Esophagus (tissue), 2 donors: Measurements from ENCODE around the gene CCDC74B. TPM values are rescaled to one million over a fixed set of nuclear protein-coding genes. Genes with fewer than 3 reads are reported as not detected.
"Not testable (repeated sequence)": the region's sequence is repeated elsewhere in the genome, so short reads cannot be mapped to it uniquely, and the experiment has no call there.

Experiments
- H3K27ac ChIP-seq, 2 donors: one replicate each; pipeline ENCODE4 v1.5.1; 2013; ENCODE audit warnings: low read depth in 2 of 2, mild to moderate bottlenecking in 2 of 2, inconsistent platforms in 1 of 2, low read length in 1 of 2, moderate library complexity in 1 of 2
- H3K27me3 ChIP-seq, 2 donors: one replicate each; pipeline ENCODE4 v1.6.1; 2013; ENCODE audit warnings: low read length in 2 of 2, control low read depth in 1 of 2, mild to moderate bottlenecking in 1 of 2; ENCODE audit not compliant: insufficient read depth in 2 of 2, control insufficient read depth in 1 of 2
- H3K36me3 ChIP-seq, 2 donors: one replicate each; pipeline ENCODE4 v1.6.1; 2013; ENCODE audit warnings: low read length in 1 of 2; ENCODE audit not compliant: control insufficient read depth in 2 of 2, insufficient read depth in 2 of 2
- H3K4me1 ChIP-seq, 2 donors: one replicate each; pipeline ENCODE4 v1.6.1; 2013; ENCODE audit warnings: low read length in 1 of 2; ENCODE audit not compliant: control insufficient read depth in 2 of 2, insufficient read depth in 2 of 2
- H3K4me3 ChIP-seq, 2 donors: one replicate each; pipeline ENCODE4 v1.5.1; 2013; ENCODE audit warnings: low read length in 2 of 2, mild to moderate bottlenecking in 2 of 2, low read depth in 1 of 2, moderate library complexity in 1 of 2
- H3K9me3 ChIP-seq, 2 donors: one replicate each; pipeline ENCODE4 v1.6.1; 2013; ENCODE audit warnings: mild to moderate bottlenecking in 2 of 2, low read depth in 1 of 2, low read length in 1 of 2, moderate library complexity in 1 of 2; ENCODE audit not compliant: control insufficient read depth in 2 of 2, insufficient read depth in 1 of 2
- WGBS, 2 donors: extraction: QIAGEN DNeasy Blood & Tissue Kit; methylation state at CpG; one replicate each; pipeline ENCODE4 v1.1.7; 2013; 5-methylcytosine and 5-hydroxymethylcytosine counted together
- polyA plus RNA-seq, 2 donors: library from polyadenylated mRNA; stranded (reverse); fragments of 200-250 nt; gene quantifications; one replicate each; pipeline ENCODE4 v1.2.3, GENCODE V29; 2013
- donor health status: healthy with polysubstance abuse.
- donor health status: Bipolar disorder and iron deficiency.

CCDC74B gene
- polyA plus RNA-seq, result 1 to 10 TPM; 1.0 to 1.1 TPM

DNA sequence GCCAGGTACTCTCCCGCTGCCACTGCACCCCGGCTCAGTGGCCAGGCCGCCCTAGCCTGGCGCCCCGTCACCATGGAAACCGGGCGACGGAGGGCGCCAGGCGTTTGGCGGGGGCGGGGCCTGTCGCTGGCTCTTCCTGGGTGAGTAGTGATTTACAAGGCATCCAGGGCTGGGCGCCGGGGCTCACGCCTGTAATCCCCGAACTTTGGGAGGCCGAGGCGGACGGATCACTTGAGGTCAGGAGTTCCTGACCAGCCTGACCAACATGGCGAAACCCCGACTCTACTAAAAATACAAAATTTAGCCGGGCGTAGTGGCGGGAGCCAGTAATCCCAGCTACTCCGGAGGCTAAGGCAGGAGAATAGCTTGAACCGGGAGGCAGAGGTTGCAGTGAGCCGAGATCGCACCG lies at the start of gene CCDC74B:
Gene CCDC74B (minus strand): TSS at position 107 of the 409 bp plus-strand sequence. CDS start 116 bp downstream, outside the sequence.
- H3K9me3 ChIP-seq, H3K4me1 ChIP-seq, H3K27ac ChIP-seq, H3K36me3 ChIP-seq, H3K27me3 ChIP-seq: not testable (repeated sequence)
- WGBS, 2 donors, result 5 to 7% methylated on average over 27 to 30 of the region's 30 CpGs
- H3K4me3 ChIP-seq, result peak within 1 kb of the TSS in 1 of 2 donors; percentile 21

DNA sequence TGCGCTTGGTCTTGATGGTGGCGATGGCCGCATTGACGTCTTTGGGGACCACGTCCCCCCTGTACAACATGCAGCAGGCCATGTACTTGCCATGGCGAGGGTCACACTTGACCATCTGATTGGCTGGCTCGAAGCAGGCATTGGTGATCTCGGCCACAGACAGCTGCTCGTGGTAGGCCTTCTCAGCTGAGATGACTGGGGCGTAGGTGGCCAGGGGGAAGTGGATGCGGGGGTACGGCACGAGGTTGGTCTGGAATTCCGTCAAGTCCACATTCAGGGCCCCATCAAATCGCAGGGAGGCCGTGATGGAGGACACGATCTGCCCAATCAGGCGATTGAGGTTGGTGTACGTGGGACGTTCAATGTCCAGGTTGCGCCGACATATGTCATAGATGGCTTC lies 48.9 kb upstream of the CCDC74B start:
- H3K9me3 ChIP-seq, result not testable (repeated sequence)
- WGBS, 2 donors, result 88 to 89% methylated on average over 17 to 22 of the region's 22 CpGs

DNA sequence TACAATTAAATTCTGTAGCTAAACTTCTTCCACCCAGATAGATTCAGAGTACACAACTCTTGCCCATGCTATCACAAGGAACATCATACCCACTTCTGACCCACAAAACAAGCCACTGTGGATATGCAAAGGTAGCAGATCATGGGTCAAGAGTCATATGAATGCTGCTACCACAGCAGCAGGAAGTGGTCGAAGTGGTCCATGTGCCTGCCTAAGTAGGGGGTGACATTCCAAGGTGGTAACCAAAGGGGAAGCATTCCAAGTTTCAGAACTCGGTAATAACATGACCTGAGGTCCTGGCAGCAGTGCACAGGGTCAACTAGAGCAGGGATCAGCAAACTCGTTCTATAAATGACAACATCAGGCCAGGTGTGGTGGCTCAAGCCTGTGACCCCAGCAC lies 47.5 kb upstream of the CCDC74B start:
- 77 to 82% methylated on average over 3 of the region's 3 CpGs for WGBS, 2 donors
- H3K27ac ChIP-seq, H3K27me3 ChIP-seq, H3K4me3 ChIP-seq, H3K4me1 ChIP-seq, H3K9me3 ChIP-seq: not testable (repeated sequence)
- peaks cover 0 to 10% of the 10 kb centered on the region in 2 donors for H3K36me3 ChIP-seq

More for the DNA sequence above, 48.9 kb upstream of the CCDC74B start:
- peaks cover 0 to 10% of the 10 kb centered on the region in 2 donors for H3K36me3 ChIP-seq
- H3K4me3 ChIP-seq, H3K27me3 ChIP-seq, H3K4me1 ChIP-seq, H3K27ac ChIP-seq: not testable (repeated sequence)

DNA sequence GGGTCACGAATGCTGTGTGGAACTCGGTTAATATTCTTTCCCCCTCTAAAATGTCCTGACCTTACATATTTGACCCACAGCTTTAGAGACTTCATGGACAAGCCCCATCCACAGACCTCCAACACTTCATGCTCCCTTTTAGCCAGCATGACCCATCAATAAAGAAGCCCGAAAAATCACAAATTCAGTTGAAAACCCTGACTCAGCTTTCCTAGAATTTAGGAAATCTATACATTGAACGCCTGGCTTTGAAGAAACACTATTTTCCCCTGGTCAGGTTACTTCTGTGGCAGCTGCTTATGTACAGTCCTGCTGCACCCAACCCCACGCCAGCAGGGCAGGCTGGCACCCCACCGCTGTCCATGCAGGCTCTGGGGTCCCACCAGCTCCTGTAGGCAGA lies 46.4 kb upstream of the CCDC74B start:
- WGBS, 2 donors, result 89 to 90% methylated on average over 6 of the region's 6 CpGs
- not testable (repeated sequence) for H3K27me3 ChIP-seq, H3K9me3 ChIP-seq, H3K4me3 ChIP-seq, H3K4me1 ChIP-seq, H3K27ac ChIP-seq
- peaks cover 0 to 10% of the 10 kb centered on the region in 2 donors for H3K36me3 ChIP-seq

DNA sequence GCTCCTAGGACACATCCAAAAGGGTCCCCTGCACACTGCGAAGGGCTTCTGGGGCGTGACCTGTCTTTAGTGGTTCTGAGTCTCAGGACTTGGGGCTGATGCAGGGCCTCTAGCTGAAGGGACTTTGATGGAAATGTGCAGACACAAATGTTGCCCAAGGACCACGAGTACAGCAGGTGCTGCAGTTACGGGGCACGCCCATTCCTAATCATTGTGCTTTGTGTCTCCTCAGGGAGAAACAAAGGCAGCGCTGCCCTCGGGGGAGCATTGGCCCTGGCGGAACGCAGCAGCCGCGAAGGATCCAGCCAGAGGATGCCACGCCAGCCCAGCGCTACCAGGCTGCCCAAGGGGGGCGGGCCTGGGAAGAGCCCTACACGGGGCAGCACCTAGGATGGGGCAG lies 45.3 kb upstream of the CCDC74B start:
- 87% methylated on average over 15 of the region's 15 CpGs for WGBS, 2 donors

DNA sequence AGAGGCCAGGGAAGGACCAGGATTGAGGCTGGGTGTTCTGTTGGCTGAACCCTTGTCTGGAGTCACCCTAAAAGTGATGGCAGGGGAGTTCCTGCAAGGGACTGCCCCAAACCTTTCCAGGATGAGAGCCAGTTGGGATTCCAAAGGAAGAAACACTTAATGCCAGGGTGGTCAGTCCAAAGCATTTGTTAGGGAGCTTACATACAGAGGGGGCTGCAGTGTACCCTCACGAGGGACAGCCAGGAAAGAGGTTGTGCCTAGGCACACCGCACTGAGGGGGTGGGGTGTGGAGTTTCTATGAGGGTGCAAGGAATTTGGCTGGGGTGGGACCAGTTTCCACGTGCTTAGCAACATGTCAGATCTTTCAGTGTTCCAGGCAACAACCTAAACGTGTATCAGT lies 44.0 kb upstream of the CCDC74B start:
- not testable (repeated sequence) for H3K4me1 ChIP-seq, H3K4me3 ChIP-seq, H3K27ac ChIP-seq, H3K9me3 ChIP-seq, H3K27me3 ChIP-seq
- peaks cover 0 to 10% of the 10 kb centered on the region in 2 donors for H3K36me3 ChIP-seq
- WGBS, 2 donors, result 79 to 82% methylated on average over 4 of the region's 4 CpGs

More for the DNA sequence above, 45.3 kb upstream of the CCDC74B start:
- Histone ChIP-seq H3K27me3 (no peaks in the 10 kb centered on the region), H3K4me1 (no peaks in the 10 kb centered on the region), H3K36me3 (peaks cover 0 to 10% of the 10 kb centered on the region in 2 donors), H3K27ac (no peak overlapping the region), H3K4me3 (no peak overlapping the region), H3K9me3 (no peaks in the 10 kb centered on the region)

DNA sequence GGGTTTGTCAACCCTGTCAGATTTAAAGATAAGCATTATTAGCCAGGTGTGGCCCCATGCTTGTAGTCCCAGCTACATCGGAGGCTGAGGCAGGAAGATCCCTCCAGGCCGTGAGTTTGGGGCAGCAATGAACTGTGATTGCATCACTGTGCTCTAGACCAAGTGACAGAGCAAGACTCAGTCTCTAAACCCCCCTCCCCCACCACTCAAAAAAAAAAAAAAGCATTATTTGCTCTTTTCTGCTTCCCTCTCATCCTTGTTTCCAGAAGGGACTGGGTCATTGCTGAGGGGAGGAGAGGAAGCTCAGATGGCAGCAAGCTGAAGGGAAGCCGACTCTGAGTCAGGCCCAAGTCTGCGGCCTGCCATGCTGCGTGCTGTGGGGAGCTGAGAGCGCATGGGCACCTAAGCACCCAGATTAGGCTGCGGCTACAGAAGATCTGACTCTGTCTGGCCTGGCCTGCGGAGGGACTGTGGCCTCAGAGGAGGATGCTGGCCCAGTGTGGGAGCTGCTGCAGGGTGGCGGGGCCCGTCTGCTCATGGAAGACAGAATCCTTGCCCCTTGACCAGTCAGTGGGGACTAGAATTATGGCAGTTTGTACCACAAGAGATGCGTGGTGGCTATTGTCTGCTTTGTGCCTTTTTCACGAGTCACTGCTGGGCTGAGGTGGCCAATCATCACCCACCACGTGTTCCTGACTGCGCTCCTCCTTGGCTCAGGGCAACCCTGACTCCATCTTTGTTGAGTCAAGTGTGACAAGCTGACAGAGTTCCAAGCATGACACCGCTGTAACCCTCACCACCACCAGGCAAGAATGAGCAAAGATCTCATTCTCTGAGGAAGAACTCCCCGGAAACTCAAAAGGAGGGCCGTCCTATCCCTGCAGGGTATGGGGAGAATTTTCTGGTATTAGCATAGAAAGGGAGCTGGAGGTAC lies 43.2 kb upstream of the CCDC74B start:
- H3K27ac ChIP-seq, H3K27me3 ChIP-seq, H3K9me3 ChIP-seq, H3K4me1 ChIP-seq, H3K4me3 ChIP-seq: not testable (repeated sequence)
- H3K36me3 ChIP-seq, result peaks cover 0 to 10% of the 10 kb centered on the region in 2 donors
- 90 to 91% methylated on average over 17 of the region's 17 CpGs for WGBS, 2 donors

DNA sequence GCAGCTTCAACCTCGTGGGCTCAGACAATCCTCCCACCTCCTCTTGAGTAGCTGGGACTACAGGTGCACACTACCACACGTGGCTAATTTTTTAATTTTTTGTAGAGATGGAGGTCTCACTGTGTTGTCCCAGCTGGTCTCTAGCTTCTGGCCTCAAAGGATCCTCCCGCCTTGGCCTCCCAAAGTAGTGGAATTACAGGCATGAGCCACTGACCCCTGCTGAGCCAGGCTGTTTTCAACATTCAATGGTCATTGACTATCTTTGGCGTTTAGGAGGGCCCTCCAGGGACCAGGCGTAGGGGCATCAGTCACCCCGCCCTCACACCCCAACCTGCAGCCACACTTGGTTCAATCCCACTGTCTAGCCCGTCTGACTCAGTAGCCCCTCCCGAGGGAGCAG lies 42.4 kb upstream of the CCDC74B start:
- Histone ChIP-seq H3K27ac (no peak overlapping the region), H3K36me3 (peaks cover 0 to 10% of the 10 kb centered on the region in 2 donors), H3K9me3 (no peaks in the 10 kb centered on the region), H3K27me3 (no peaks in the 10 kb centered on the region), H3K4me1 (no peaks in the 10 kb centered on the region), H3K4me3 (no peak overlapping the region)
- WGBS, 2 donors, result 74 to 89% methylated on average over 6 to 8 of the region's 8 CpGs

DNA sequence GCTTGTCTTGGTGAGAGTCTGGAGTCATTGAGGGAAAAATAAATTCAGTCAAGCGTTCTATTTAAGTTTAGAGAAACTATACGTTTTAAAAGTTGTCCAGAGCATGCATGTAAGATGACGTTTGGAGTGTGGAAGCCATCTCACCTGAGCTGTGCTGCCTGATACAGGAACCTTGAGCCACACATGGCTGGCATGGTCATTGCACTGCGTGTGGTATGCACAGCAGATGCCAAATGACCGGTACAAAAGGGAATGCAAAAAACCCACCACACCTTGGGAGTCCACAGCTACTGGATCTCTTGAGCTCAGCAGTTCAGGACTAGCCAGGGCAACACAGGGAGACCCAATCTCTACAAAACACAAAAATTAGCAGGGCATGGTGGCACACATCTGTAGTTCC lies 41.5 kb upstream of the CCDC74B start:
- peaks cover 0 to 8% of the 10 kb centered on the region in 2 donors for H3K36me3 ChIP-seq
- H3K27me3 ChIP-seq, result no peaks in the 10 kb centered on the region
- H3K9me3 ChIP-seq, result no peaks in the 10 kb centered on the region
- H3K4me3 ChIP-seq, result no peak overlapping the region
- WGBS, 2 donors, result 84 to 86% methylated on average over 5 of the region's 5 CpGs
- H3K27ac ChIP-seq, result no peak overlapping the region
- H3K4me1 ChIP-seq, result no peaks in the 10 kb centered on the region

DNA sequence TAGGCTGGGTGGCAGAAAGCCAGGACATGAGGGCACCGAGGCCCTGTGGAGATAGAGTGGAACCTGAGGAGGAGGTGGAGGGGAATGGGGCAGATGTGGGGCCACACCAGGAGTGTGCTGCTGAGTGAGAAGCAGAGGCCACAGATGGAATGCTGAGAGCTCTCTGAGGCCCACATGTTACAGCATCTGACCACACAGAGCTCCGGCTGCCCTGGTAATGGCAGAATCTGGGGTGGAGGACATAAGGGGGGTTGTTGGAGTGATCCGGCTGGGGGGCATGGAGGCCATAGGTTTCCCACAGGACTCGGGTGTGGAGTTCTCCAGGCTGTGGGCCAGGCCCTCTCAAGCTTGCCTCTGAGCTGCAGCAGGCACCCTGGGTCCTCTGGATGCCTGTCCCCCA lies 41.0 kb upstream of the CCDC74B start:
- WGBS, 2 donors, result 78 to 85% methylated on average over 4 of the region's 4 CpGs

More for the DNA sequence above, 41.0 kb upstream of the CCDC74B start:
- Histone ChIP-seq H3K27ac (no peak overlapping the region), H3K9me3 (no peaks in the 10 kb centered on the region), H3K36me3 (peaks cover 0 to 5% of the 10 kb centered on the region in 2 donors), H3K27me3 (no peaks in the 10 kb centered on the region), H3K4me3 (no peak overlapping the region), H3K4me1 (no peaks in the 10 kb centered on the region)
